Neural cell (in vitro differentiated cells): ENCODE measurements around the gene ACBD6. TPM values are rescaled to one million over a fixed set of nuclear protein-coding genes. Genes with fewer than 3 reads are reported as not detected.

Source experiments
- H2AFZ ChIP-seq: fragments of 200-600, 300-800 bp; sonication (generic), shearing (Covaris generic); 2 replicates; pipeline ENCODE4 v1.6.0; 2014; ENCODE audit warnings: low read depth, mild to moderate bottlenecking, antibody characterized with exemption, low read length, moderate library complexity
- H3F3A ChIP-seq: fragments of 200-600 bp; shearing (Covaris generic); 2 replicates; pipeline ENCODE4 v1.6.1; 2016; ENCODE audit warnings: mild to moderate bottlenecking, moderate library complexity, mixed read lengths, antibody characterized with exemption, low read length; ENCODE audit not compliant: insufficient read depth, poor library complexity, severe bottlenecking
- H3K27ac ChIP-seq: fragments of 200-600, 300-800 bp; sonication (generic), shearing (Covaris generic); 2 replicates; pipeline ENCODE4 v1.5.1; 2014; ENCODE audit warnings: mild to moderate bottlenecking, low read length, moderate library complexity
- H3K27me3 ChIP-seq: fragments of 300-800, 200-600 bp; sonication (generic), shearing (Covaris generic); 2 replicates; pipeline ENCODE4 v1.6.0; 2014; ENCODE audit warnings: mild to moderate bottlenecking, low read depth, low read length, moderate library complexity; ENCODE audit not compliant: insufficient read depth
- H3K36me3 ChIP-seq: fragments of 300-800, 200-600 bp; sonication (generic), shearing (Covaris generic); 2 replicates; pipeline ENCODE4 v1.5.1; 2014; ENCODE audit warnings: mild to moderate bottlenecking, antibody characterized with exemption, low read length, moderate library complexity; ENCODE audit not compliant: insufficient read depth
- H3K4me2 ChIP-seq: fragments of 300-800, 200-600 bp; sonication (generic), shearing (Covaris generic); 2 replicates; pipeline ENCODE4 v1.6.0; 2014; ENCODE audit warnings: mild to moderate bottlenecking, low read length
- H3K4me3 ChIP-seq: fragments of 300-800, 200-600 bp; sonication (generic), shearing (Covaris generic); 2 replicates; pipeline ENCODE4 v1.5.1; 2014; ENCODE audit warnings: mild to moderate bottlenecking, low read length, moderate library complexity
- H3K79me2 ChIP-seq: fragments of 200-600 bp; shearing (Covaris generic); replicated peaks from 2 replicates; pipeline ENCODE4 v1.6.0; 2014; ENCODE audit warnings: mild to moderate bottlenecking, low read length, moderate library complexity; ENCODE audit not compliant: insufficient read depth
- H3K9ac ChIP-seq: fragments of 300-800, 200-600 bp; sonication (generic), shearing (Covaris generic); 2 replicates; pipeline ENCODE4 v1.6.1; 2016; ENCODE audit warnings: mild to moderate bottlenecking, low read length, mixed read lengths
- H3K9me2 ChIP-seq: fragments of 200-600 bp; shearing (Covaris generic); 2 replicates; pipeline ENCODE4 v1.6.1; 2016; ENCODE audit warnings: mild to moderate bottlenecking, low read length, mixed read lengths; ENCODE audit not compliant: insufficient read depth
- H3K9me3 ChIP-seq: fragments of 200-600, 300-800 bp; sonication (generic), shearing (Covaris generic); 2 replicates; pipeline ENCODE4 v1.6.1; 2016; ENCODE audit warnings: mild to moderate bottlenecking, mixed run types, low read length, moderate library complexity, mixed read lengths
- H4K20me1 ChIP-seq: fragments of 200-600 bp; shearing (Covaris generic); 2 replicates; pipeline ENCODE4 v1.6.1; 2016; ENCODE audit warnings: mild to moderate bottlenecking, mixed run types; ENCODE audit not compliant: insufficient read depth
- CTCF ChIP-seq: fragments of 450-650 bp; IDR thresholded peaks from 2 replicates; pipeline ENCODE4 v1.5.1; 2014; ENCODE audit warnings: antibody characterized with exemption, mild to moderate bottlenecking, moderate library complexity; ENCODE audit not compliant: poor library complexity, severe bottlenecking
- EP300 ChIP-seq: fragments of 450-650 bp; conservative IDR thresholded peaks from 2 replicates; pipeline ENCODE4 v1.6.1; 2014; ENCODE audit warnings: antibody characterized with exemption, mild to moderate bottlenecking, moderate library complexity; ENCODE audit not compliant: poor library complexity, severe bottlenecking
- EZH2 ChIP-seq: fragments of 200-600, 300-800 bp; shearing (Covaris generic), sonication (generic); IDR thresholded peaks from 2 replicates; pipeline ENCODE4 v1.6.1; 2014; ENCODE audit warnings: antibody characterized with exemption, low read length, borderline replicate concordance, mild to moderate bottlenecking; ENCODE audit not compliant: insufficient read depth, poor library complexity, severe bottlenecking
- MXI1 ChIP-seq: fragments of 450-650 bp; conservative IDR thresholded peaks from 2 replicates; pipeline ENCODE4 v1.6.1; 2014; ENCODE audit warnings: antibody characterized with exemption, mild to moderate bottlenecking; ENCODE audit not compliant: poor library complexity, severe bottlenecking
- POLR2AphosphoS5 ChIP-seq: IDR thresholded peaks from 2 replicates; pipeline ENCODE4 v1.6.1; 2012
- RAD21 ChIP-seq: fragments of 450-650 bp; conservative IDR thresholded peaks from 2 replicates; pipeline ENCODE4 v1.6.1; 2014; ENCODE audit warnings: antibody characterized with exemption, mild to moderate bottlenecking, moderate library complexity
- SMC3 ChIP-seq: fragments of 450-650 bp; conservative IDR thresholded peaks from 2 replicates; pipeline ENCODE4 v1.6.1; 2014; ENCODE audit warnings: antibody characterized with exemption, mild to moderate bottlenecking, moderate library complexity; ENCODE audit not compliant: poor library complexity
- TAF1 ChIP-seq: IDR thresholded peaks from 2 replicates; pipeline ENCODE4 v1.6.1; 2012; ENCODE audit warnings: low read depth
- polyA plus RNA-seq: library from polyadenylated mRNA; depleted of rRNA; stranded (reverse); fragments of >200 nt; gene quantifications from 2 replicates; pipeline ENCODE4 v1.2.3, GENCODE V29; 2014
- TF ChIP-seq, protein P1 (sequence below): IDR thresholded peaks from 2 replicates; pipeline ENCODE4 v1.6.1; 2012; ENCODE audit warnings: borderline replicate concordance

Gene ACBD6
- polyA plus RNA-seq, 1 donor from 2014 or later, result 92.4 TPM

- Histone ChIP-seq H3K79me2 (no peaks in the 10 kb centered on the region), H3K27me3 (no peaks in the 10 kb centered on the region), H3K9ac (no peak overlapping the region), H4K20me1 (no peaks in the 10 kb centered on the region), H2AFZ (no peak overlapping the region), H3K27ac (no peak overlapping the region), H3K9me2 (no peaks in the 10 kb centered on the region), H3F3A (no peaks in the 10 kb centered on the region), H3K4me2 (no peak overlapping the region), H3K4me3 (no peak overlapping the region), H3K36me3 (no peaks in the 10 kb centered on the region), H3K9me3 (no peaks in the 10 kb centered on the region)
- TF ChIP-seq, protein P1, sequence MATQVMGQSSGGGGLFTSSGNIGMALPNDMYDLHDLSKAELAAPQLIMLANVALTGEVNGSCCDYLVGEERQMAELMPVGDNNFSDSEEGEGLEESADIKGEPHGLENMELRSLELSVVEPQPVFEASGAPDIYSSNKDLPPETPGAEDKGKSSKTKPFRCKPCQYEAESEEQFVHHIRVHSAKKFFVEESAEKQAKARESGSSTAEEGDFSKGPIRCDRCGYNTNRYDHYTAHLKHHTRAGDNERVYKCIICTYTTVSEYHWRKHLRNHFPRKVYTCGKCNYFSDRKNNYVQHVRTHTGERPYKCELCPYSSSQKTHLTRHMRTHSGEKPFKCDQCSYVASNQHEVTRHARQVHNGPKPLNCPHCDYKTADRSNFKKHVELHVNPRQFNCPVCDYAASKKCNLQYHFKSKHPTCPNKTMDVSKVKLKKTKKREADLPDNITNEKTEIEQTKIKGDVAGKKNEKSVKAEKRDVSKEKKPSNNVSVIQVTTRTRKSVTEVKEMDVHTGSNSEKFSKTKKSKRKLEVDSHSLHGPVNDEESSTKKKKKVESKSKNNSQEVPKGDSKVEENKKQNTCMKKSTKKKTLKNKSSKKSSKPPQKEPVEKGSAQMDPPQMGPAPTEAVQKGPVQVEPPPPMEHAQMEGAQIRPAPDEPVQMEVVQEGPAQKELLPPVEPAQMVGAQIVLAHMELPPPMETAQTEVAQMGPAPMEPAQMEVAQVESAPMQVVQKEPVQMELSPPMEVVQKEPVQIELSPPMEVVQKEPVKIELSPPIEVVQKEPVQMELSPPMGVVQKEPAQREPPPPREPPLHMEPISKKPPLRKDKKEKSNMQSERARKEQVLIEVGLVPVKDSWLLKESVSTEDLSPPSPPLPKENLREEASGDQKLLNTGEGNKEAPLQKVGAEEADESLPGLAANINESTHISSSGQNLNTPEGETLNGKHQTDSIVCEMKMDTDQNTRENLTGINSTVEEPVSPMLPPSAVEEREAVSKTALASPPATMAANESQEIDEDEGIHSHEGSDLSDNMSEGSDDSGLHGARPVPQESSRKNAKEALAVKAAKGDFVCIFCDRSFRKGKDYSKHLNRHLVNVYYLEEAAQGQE, result no peak
- TF ChIP-seq CTCF, result no peak
- no peak for TF ChIP-seq EP300
- TF ChIP-seq EZH2, result no peak
- no peak for TF ChIP-seq MXI1
- TF ChIP-seq TAF1, result no peak
- no peak for TF ChIP-seq POLR2AphosphoS5
- no peak for TF ChIP-seq RAD21
- no peak for TF ChIP-seq SMC3
Observed at GRCh38 chr1:180521474-180522212, 19.3 kb upstream of the ACBD6 start.

DNA sequence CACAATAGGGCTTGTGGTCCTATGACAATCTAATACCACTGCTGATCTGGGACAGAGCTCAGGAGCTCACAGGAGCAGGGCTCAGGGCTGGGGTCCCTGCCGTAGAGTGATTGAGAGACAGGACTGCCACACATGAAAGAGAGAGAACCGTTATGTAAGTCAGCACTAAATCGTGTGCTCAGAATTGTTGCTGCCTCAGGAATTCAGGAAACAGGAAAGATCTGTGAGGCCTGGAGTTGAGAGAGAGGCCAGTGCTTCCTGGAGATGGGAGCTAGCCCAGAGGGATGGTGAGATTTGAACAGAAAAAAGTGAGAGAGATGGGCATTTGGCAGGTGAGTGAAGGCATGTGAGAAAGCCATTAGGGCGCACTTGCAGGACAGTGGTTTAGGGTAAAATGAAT is 17.5 kb upstream of the ACBD6 start:
- no peaks in the 10 kb centered on the region for H4K20me1 ChIP-seq
- H3K36me3 ChIP-seq, result no peaks in the 10 kb centered on the region
- H3K9ac ChIP-seq, result no peak overlapping the region
- TF ChIP-seq EP300 (no peak), EZH2 (no peak), RAD21 (no peak), SMC3 (no peak), CTCF (no peak), POLR2AphosphoS5 (no peak), TAF1 (no peak), MXI1 (no peak)
- TF ChIP-seq, protein P1, result no peak
- H3K9me2 ChIP-seq, result no peaks in the 10 kb centered on the region
- H3K9me3 ChIP-seq, result no peaks in the 10 kb centered on the region
- H3K4me3 ChIP-seq, result no peak overlapping the region
- no peaks in the 10 kb centered on the region for H3F3A ChIP-seq
- H2AFZ ChIP-seq, result no peak overlapping the region
- H3K4me2 ChIP-seq, result no peak overlapping the region
- no peaks in the 10 kb centered on the region for H3K27me3 ChIP-seq
- H3K27ac ChIP-seq, result no peak overlapping the region
- no peaks in the 10 kb centered on the region for H3K79me2 ChIP-seq
